Stimulated activated CD8-positive, alpha-beta memory T cell treated with anti-CD3 and anti-CD28 coated beads, Interleukin-4, amount 100 ng/mL, for 1 hour (primary cell): ENCODE results near the gene KIRREL3.
A peak's percentile ranks its signal among the peaks of the same experiment; 100 is the strongest.

ENCODE experiments used
- DNase-seq, 2 donors: peaks; one replicate each; pipeline ENCODE4 v3.0.0-alpha.2; 2020; ENCODE audit warnings: low read depth in 2 of 2, low spot score in 1 of 2

Gene KIRREL3

GRCh38 chr11:126456783-126457542 is 543.6 kb downstream of the KIRREL3 start:
- no peak for DNase-seq

- no peak for DNase-seq
Observed at GRCh38 chr11:126456089-126456488, 544.5 kb downstream of the KIRREL3 start.

- DNase-seq = no peak
Observed at GRCh38 chr11:126452241-126453101, 548.1 kb downstream of the KIRREL3 start.

- no peak for DNase-seq
Observed at GRCh38 chr11:126451211-126451802, 549.3 kb downstream of the KIRREL3 start.

- DNase-seq = no peak
Observed at GRCh38 chr11:126450806-126451205, 549.8 kb downstream of the KIRREL3 start.

GRCh38 chr11:126450198-126450597 is 550.4 kb downstream of the KIRREL3 start:
- DNase-seq = no peak

- DNase-seq = no peak
Observed at GRCh38 chr11:126446581-126446980, 554.0 kb downstream of the KIRREL3 start.

- DNase-seq = no peak
Observed at GRCh38 chr11:126444072-126444471, 556.5 kb downstream of the KIRREL3 start.

- DNase-seq = no peak
Observed at GRCh38 chr11:126443120-126443519, 557.5 kb downstream of the KIRREL3 start.

- peak; percentile 23 to 45 for DNase-seq
Observed at GRCh38 chr11:126440792-126441514, 559.6 kb downstream of the KIRREL3 start.

- no peak for DNase-seq
Observed at GRCh38 chr11:126440276-126440675, 560.3 kb downstream of the KIRREL3 start.

GRCh38 chr11:126438691-126439090 is 561.9 kb downstream of the KIRREL3 start:
- no peak for DNase-seq

GRCh38 chr11:126438272-126438671 is 562.3 kb downstream of the KIRREL3 start:
- no peak for DNase-seq

- DNase-seq = no peak
Observed at GRCh38 chr11:126437731-126438130, 562.8 kb downstream of the KIRREL3 start.

GRCh38 chr11:126436209-126436755 is 564.3 kb downstream of the KIRREL3 start:
- DNase-seq = no peak

- no peak for DNase-seq
Observed at GRCh38 chr11:126434950-126435335, 565.6 kb downstream of the KIRREL3 start.

GRCh38 chr11:126433989-126434949 is 566.3 kb downstream of the KIRREL3 start:
- DNase-seq = no peak

- no peak for DNase-seq
Observed at GRCh38 chr11:126433244-126433846, 567.2 kb downstream of the KIRREL3 start.

GRCh38 chr11:126432525-126432924 is 568.0 kb downstream of the KIRREL3 start:
- DNase-seq = no peak
